IMR-90 (cell line): ENCODE data around the gene PLXNA4. TPM values are rescaled to one million over a fixed set of nuclear protein-coding genes. Genes with fewer than 3 reads are reported as not detected.

Source experiments
- ATAC-seq: fragments of 200-7000 bp; cut with Tn5 transposase; 2 replicates; pipeline ENCODE4 v1.9.1; 2020; ENCODE audit warnings: low read depth, mild to moderate bottlenecking, moderate library complexity
- BruUV-seq: library from RNA; stranded (reverse); fragments of 400-500 nt; replicated peaks from 2 replicates; lab custom pipeline; 2021; lab: Mats Ljungman, UMichigan
- CTCF ChIA-PET: fragments of 300-600 bp; formaldehyde crosslinking; extraction: SDS; loops from one replicate; lab custom pipeline; 2021; ENCODE audit warnings: antibody characterized with exemption; lab: Yijun Ruan, JAX
- POLR2A ChIA-PET: fragments of 300-600 bp; sonication (Branson Sonifier 250); formaldehyde crosslinking; loops from one replicate; lab custom pipeline; 2022; ENCODE audit warnings: antibody characterized with exemption; ENCODE audit not compliant: unreplicated experiment; lab: Charles Lee
- DNase-seq: peaks from one replicate; pipeline ENCODE4 v3.0.0; 2013
- H2AFZ ChIP-seq: replicated peaks from 2 replicates; pipeline ENCODE3; 2013; ENCODE audit warnings: low read length, mild to moderate bottlenecking; ENCODE audit not compliant: poor library complexity
- H2AK5ac ChIP-seq: 2 replicates; pipeline ENCODE4 v1.6.1; 2013; ENCODE audit warnings: low read depth, low read length, inconsistent platforms
- H2AK9ac ChIP-seq: replicated peaks from 2 replicates; pipeline ENCODE3; 2013; ENCODE audit warnings: mild to moderate bottlenecking, low read depth, low read length, moderate library complexity; ENCODE audit not compliant: poor library complexity
- H2BK120ac ChIP-seq: 2 replicates; pipeline ENCODE4 v1.6.1; 2013; ENCODE audit warnings: low read depth, low read length, inconsistent platforms
- H2BK15ac ChIP-seq: 3 replicates; pipeline ENCODE4 v1.6.1; 2013; ENCODE audit warnings: low read depth, low read length, inconsistent platforms
- H2BK20ac ChIP-seq: 2 replicates; pipeline ENCODE4 v1.6.1; 2013; ENCODE audit warnings: low read depth, mild to moderate bottlenecking, inconsistent platforms, low read length, moderate library complexity
- H2BK5ac ChIP-seq: 2 replicates; pipeline ENCODE4 v1.6.1; 2013; ENCODE audit warnings: mild to moderate bottlenecking, low read depth, low read length, inconsistent platforms; ENCODE audit not compliant: poor library complexity, severe bottlenecking
- H3K14ac ChIP-seq: replicated peaks from 2 replicates; pipeline ENCODE4 v1.6.1; 2013; ENCODE audit warnings: low read depth, low read length, inconsistent platforms
- H3K18ac ChIP-seq: 2 replicates; pipeline ENCODE4 v1.6.1; 2013; ENCODE audit warnings: low read depth, low read length, control low read depth
- H3K23ac ChIP-seq: 2 replicates; pipeline ENCODE4 v1.6.1; 2013; ENCODE audit warnings: low read depth, low read length, inconsistent platforms
- H3K27ac ChIP-seq: 2 replicates; pipeline ENCODE4 v1.5.1; 2013; ENCODE audit warnings: mild to moderate bottlenecking, control low read depth, low read length; ENCODE audit not compliant: insufficient read depth
- H3K27me3 ChIP-seq: 2 replicates; pipeline ENCODE4 v1.6.1; 2013; ENCODE audit warnings: low read length; ENCODE audit not compliant: control insufficient read depth, insufficient read depth
- H3K36me3 ChIP-seq: 2 replicates; pipeline ENCODE4 v1.6.1; 2013; ENCODE audit warnings: low read length, mixed read lengths; ENCODE audit not compliant: control insufficient read depth, insufficient read depth
- H3K4ac ChIP-seq: 2 replicates; pipeline ENCODE4 v1.6.1; 2013; ENCODE audit warnings: low read depth, low read length, inconsistent platforms
- H3K4me1 ChIP-seq: 2 replicates; pipeline ENCODE4 v1.6.1; 2013; ENCODE audit warnings: low read length, mixed read lengths; ENCODE audit not compliant: control insufficient read depth, insufficient read depth
- H3K4me2 ChIP-seq: 2 replicates; pipeline ENCODE4 v1.6.1; 2013; ENCODE audit warnings: low read depth, mild to moderate bottlenecking, control low read depth, low read length, moderate library complexity
- H3K4me3 ChIP-seq: 2 replicates; pipeline ENCODE4 v1.5.1; 2013; ENCODE audit warnings: low read depth, mild to moderate bottlenecking, control low read depth, low read length, moderate library complexity; ENCODE audit not compliant: insufficient read depth
- H3K56ac ChIP-seq: 2 replicates; pipeline ENCODE4 v1.6.1; 2013; ENCODE audit warnings: low read length, inconsistent platforms; ENCODE audit not compliant: insufficient read depth; ENCODE audit errors: extremely low read depth
- H3K79me1 ChIP-seq, 2 experiments: 2 replicates each; pipeline ENCODE4 v1.6.1; 2013; ENCODE audit warnings: low read length in 2 of 2, inconsistent platforms in 1 of 2, low read depth in 1 of 2
- H3K9ac ChIP-seq: 2 replicates; pipeline ENCODE4 v1.6.1; 2013; ENCODE audit warnings: low read depth, low read length, control low read depth
- H3K9me1 ChIP-seq: 2 replicates; pipeline ENCODE4 v1.6.1; 2013; ENCODE audit warnings: low read length, inconsistent platforms; ENCODE audit not compliant: insufficient read depth
- H3K9me3 ChIP-seq: 2 replicates; pipeline ENCODE4 v1.6.1; 2013; ENCODE audit warnings: low read length; ENCODE audit not compliant: control insufficient read depth, insufficient read depth
- H4K20me1 ChIP-seq: 2 replicates; pipeline ENCODE4 v1.6.1; 2013; ENCODE audit warnings: low read length, inconsistent platforms; ENCODE audit not compliant: insufficient read depth
- H4K5ac ChIP-seq: 2 replicates; pipeline ENCODE4 v1.6.1; 2013; ENCODE audit warnings: mild to moderate bottlenecking, low read depth, low read length, control low read depth
- H4K8ac ChIP-seq, 2 experiments: 2 replicates each; pipeline ENCODE4 v1.6.1; 2013; ENCODE audit warnings: low read depth in 2 of 2, low read length in 2 of 2, control low read depth in 1 of 2, inconsistent platforms in 1 of 2
- H4K91ac ChIP-seq: 2 replicates; pipeline ENCODE4 v1.6.1; 2013; ENCODE audit warnings: low read depth, low read length, inconsistent platforms; ENCODE audit not compliant: insufficient read depth
- CEBPB ChIP-seq: IDR thresholded peaks from 2 replicates; pipeline ENCODE4 v1.6.1; 2012; ENCODE audit warnings: low read depth, low read length, improper control_type of control experiment
- CHD1 ChIP-seq: IDR thresholded peaks from 2 replicates; pipeline ENCODE4 v1.6.1; 2012; ENCODE audit warnings: low read depth, low read length, improper control_type of control experiment
- CTCF ChIP-seq: conservative IDR thresholded peaks from 2 replicates; pipeline ENCODE4 v1.5.1; 2012; ENCODE audit warnings: mild to moderate bottlenecking, low read depth, low read length, improper control_type of control experiment
- ELK1 ChIP-seq: fragments of 150-350 bp; IDR thresholded peaks from 2 replicates; pipeline ENCODE4 v1.6.1; 2016; ENCODE audit warnings: low read depth, mild to moderate bottlenecking, low read length, moderate library complexity, borderline replicate concordance
- FOS ChIP-seq: fragments of 150-350 bp; IDR thresholded peaks from 2 replicates; pipeline ENCODE4 v1.6.1; 2016; ENCODE audit warnings: low read depth, low read length
- MAFK ChIP-seq: IDR thresholded peaks from 2 replicates; pipeline ENCODE4 v1.6.1; 2012; ENCODE audit warnings: low read depth, low read length, improper control_type of control experiment
- MAZ ChIP-seq: IDR thresholded peaks from 2 replicates; pipeline ENCODE4 v1.6.1; 2012; ENCODE audit warnings: low read depth, mild to moderate bottlenecking, low read length, improper control_type of control experiment, moderate library complexity, borderline replicate concordance
- MXI1 ChIP-seq: IDR thresholded peaks from 2 replicates; pipeline ENCODE4 v1.6.1; 2012; ENCODE audit warnings: low read depth, mild to moderate bottlenecking, low read length, moderate library complexity, borderline replicate concordance
- NFE2L2 ChIP-seq: fragments of 150-350 bp; IDR thresholded peaks from 2 replicates; pipeline ENCODE4 v1.6.1; 2016; ENCODE audit warnings: low read depth, mild to moderate bottlenecking, low read length
- POLR2A ChIP-seq: IDR thresholded peaks from 2 replicates; pipeline ENCODE4 v1.6.1; 2012; ENCODE audit warnings: mild to moderate bottlenecking, low read depth, low read length
- RAD21 ChIP-seq: IDR thresholded peaks from 2 replicates; pipeline ENCODE4 v1.6.1; 2012; ENCODE audit warnings: low read length, improper control_type of control experiment
- RCOR1 ChIP-seq: IDR thresholded peaks from 2 replicates; pipeline ENCODE4 v1.6.1; 2012; ENCODE audit warnings: mild to moderate bottlenecking, low read length, improper control_type of control experiment; ENCODE audit not compliant: insufficient replicate concordance
- RFX5 ChIP-seq: IDR thresholded peaks from 2 replicates; pipeline ENCODE4 v1.8.0; 2012; ENCODE audit warnings: low read depth, mild to moderate bottlenecking, low read length, moderate library complexity
- SMC3 ChIP-seq: fragments of 150-350 bp; IDR thresholded peaks from 2 replicates; pipeline ENCODE4 v1.6.1; 2016; ENCODE audit warnings: low read depth, mild to moderate bottlenecking, antibody characterized with exemption, low read length, moderate library complexity
- WGBS, 2 experiments: methylation state at CpG; one replicate each; pipeline versions ENCODE4 v1.1.5 to v1.1.7; 2013; ENCODE audit warnings: missing lambda C conversion rate in 2 of 2; ENCODE audit not compliant: insufficient read length in 1 of 2; ENCODE audit errors: extremely low coverage in 2 of 2; 5-methylcytosine and 5-hydroxymethylcytosine counted together
- dilution Hi-C: fragments of 300-500 bp; cut with HindIII; formaldehyde crosslinking; loops from one replicate; pipeline ENCODE4 v1.14.3; 2018; ENCODE audit warnings: low sequenced_read_pairs; ENCODE audit not compliant: unreplicated experiment
- in situ Hi-C: fragments of 300-500 bp; cut with MboI; formaldehyde crosslinking; loops from 3 replicates; pipeline ENCODE4 v1.14.3; 2019; ENCODE audit warnings: low sequenced_read_pairs, inconsistent platforms, mixed read lengths
- intact Hi-C: fragments of 100-400 bp; cut with micrococcal nuclease; formaldehyde crosslinking; loops from 2 replicates; pipeline ENCODE4 v1.10.0; 2022
- polyA plus RNA-seq, 3 experiments: library from polyadenylated mRNA; depleted of rRNA; stranded (reverse); fragments of >200 nt; gene quantifications; 2 replicates each; pipeline ENCODE4 v1.2.3, GENCODE V29; 2012; ENCODE audit warnings: low replicate concordance in 1 of 3
- total RNA-seq: library from RNA; depleted of rRNA; stranded (reverse); fragments of >200 nt; gene quantifications from 2 replicates; pipeline ENCODE4 v1.2.3, GENCODE V29; 2012

PLXNA4 gene
- total and polyA plus RNA-seq, 2 of the 4 experiments (the other 2 are of a cell fraction), result under 0.01 TPM

GRCh38 chr7:132568962-132569361, 7.3 kb downstream of the PLXNA4 start:
- ATAC-seq, result no peak
- ChIA-PET CTCF (no interaction called here), POLR2A (no interaction called here)
- H3K14ac ChIP-seq, result no peak overlapping the region
- H3K4me3 ChIP-seq, result no peak overlapping the region
- H4K91ac ChIP-seq, result no peak overlapping the region
- H2BK20ac ChIP-seq, result no peak overlapping the region
- no CpG with 5 or more reads among the region's 2 CpGs for WGBS, 2 experiments
- H4K8ac ChIP-seq, result no peak overlapping the region
- no peak overlapping the region for H3K56ac ChIP-seq
- H2BK120ac ChIP-seq, result no peak overlapping the region
- dilution Hi-C loops (no loop called here), in situ Hi-C loops (no loop called here), intact Hi-C loops (no loop called here)
- no peaks in the 10 kb centered on the region for H4K20me1 ChIP-seq
- H2AK9ac ChIP-seq, result no peak overlapping the region
- H3K27ac ChIP-seq, result no peak overlapping the region
- TF ChIP-seq FOS (no peak), RAD21 (no peak), CHD1 (no peak), MAFK (no peak), MXI1 (no peak), POLR2A (no peak), RCOR1 (no peak), ELK1 (no peak), CTCF (no peak), RFX5 (no peak), MAZ (no peak), NFE2L2 (no peak), CEBPB (no peak), SMC3 (no peak)
- no peak overlapping the region for H2AK5ac ChIP-seq
- H2AFZ ChIP-seq, result no peak overlapping the region
- H3K36me3 ChIP-seq, result no peaks in the 10 kb centered on the region
- peaks cover 13% of the 10 kb centered on the region for H3K27me3 ChIP-seq
- no peaks in the 10 kb centered on the region for H3K4me1 ChIP-seq
- DNase-seq, result no peak
- no peaks in the 10 kb centered on the region for H3K9me3 ChIP-seq
- H3K18ac ChIP-seq, result no peak overlapping the region
- no TSS peak for BruUV-seq
- no peak overlapping the region for H3K4me2 ChIP-seq
- H3K4ac ChIP-seq, result no peak overlapping the region
- no peak overlapping the region for H2BK15ac ChIP-seq
- H3K9ac ChIP-seq, result no peak overlapping the region
- no peaks in the 10 kb centered on the region for H3K79me1 ChIP-seq
- no peaks in the 10 kb centered on the region for H3K9me1 ChIP-seq
- H3K23ac ChIP-seq, result no peak overlapping the region
- H2BK5ac ChIP-seq, result no peak overlapping the region
- no peak overlapping the region for H4K5ac ChIP-seq
